Activated naive CD4-positive, alpha-beta T cell treated with Interleukin-2 at 50 U/mL for 16 hours (primary cell): ENCODE results near the gene FAM227A.

Experiments
- DNase-seq: peaks from one replicate; pipeline ENCODE4 v3.0.0-alpha.2; 2020

The FAM227A gene

GRCh38 chr22:38656256-38657044 is at the start of gene FAM227A, which contains the start of gene CBY1:
TSS of gene FAM227A (minus strand) at chr22:38656392. CDS start at chr22:38650168, 6,224 bp downstream.
TSS of gene CBY1 (plus strand) at chr22:38656638. CDS start at chr22:38668055, 11,417 bp downstream.
- peak; percentile 86 for DNase-seq

- DNase-seq = peak; percentile 96
Measured at GRCh38 chr22:38705235-38706100, 49.3 kb upstream of the FAM227A start, which contains the start of gene GTPBP1. TSS of gene GTPBP1 (plus strand) at chr22:38705944. CDS start at chr22:38705956, 12 bp downstream.

GRCh38 chr22:38704654-38705234 is 48.6 kb upstream of the FAM227A start:
- DNase-seq = no peak

- peak; percentile 97 for DNase-seq
Measured at GRCh38 chr22:38700789-38701628, 44.8 kb upstream of the FAM227A start, which contains the start of gene JOSD1. TSS of gene JOSD1 (minus strand) at chr22:38700943. CDS start at chr22:38699987, 956 bp downstream.

- DNase-seq = no peak
Measured at GRCh38 chr22:38700270-38700788, 44.1 kb upstream of the FAM227A start.

- DNase-seq = no peak
Measured at GRCh38 chr22:38699784-38700183, 43.6 kb upstream of the FAM227A start.

GRCh38 chr22:38699143-38699542 is 43.0 kb upstream of the FAM227A start:
- no peak for DNase-seq

- no peak for DNase-seq
Measured at GRCh38 chr22:38698407-38699094, 42.4 kb upstream of the FAM227A start.

GRCh38 chr22:38697425-38698089 is 41.4 kb upstream of the FAM227A start:
- no peak for DNase-seq

- peak; percentile 37 for DNase-seq
Measured at GRCh38 chr22:38696606-38697424, 40.6 kb upstream of the FAM227A start.

GRCh38 chr22:38694940-38695339 is 38.7 kb upstream of the FAM227A start:
- DNase-seq = no peak

- DNase-seq = no peak
Measured at GRCh38 chr22:38694049-38694448, 37.9 kb upstream of the FAM227A start.

- no peak for DNase-seq
Measured at GRCh38 chr22:38689651-38690050, 33.5 kb upstream of the FAM227A start.

GRCh38 chr22:38685761-38686160 is 29.6 kb upstream of the FAM227A start:
- DNase-seq = no peak

- no peak for DNase-seq
Measured at GRCh38 chr22:38684895-38685294, 28.7 kb upstream of the FAM227A start.

- peak; percentile 87 for DNase-seq
Measured at GRCh38 chr22:38681582-38682335, 25.6 kb upstream of the FAM227A start, which contains the start of gene TOMM22. TSS of gene TOMM22 (plus strand) at chr22:38681957. CDS start at chr22:38681979, 22 bp downstream.

- no peak for DNase-seq
Measured at GRCh38 chr22:38675833-38676232, 19.6 kb upstream of the FAM227A start.

GRCh38 chr22:38674888-38675287 is 18.7 kb upstream of the FAM227A start:
- DNase-seq = no peak
